ENCODE results near the gene SLC14A1. TPM values are rescaled to one million over a fixed set of nuclear protein-coding genes. Genes with fewer than 3 reads are reported as not detected.

The SLC14A1 gene
- total and polyA plus RNA-seq, 5 donors from 2014 or later: 7.8 to 35.1 (median 10.5) TPM

DNA sequence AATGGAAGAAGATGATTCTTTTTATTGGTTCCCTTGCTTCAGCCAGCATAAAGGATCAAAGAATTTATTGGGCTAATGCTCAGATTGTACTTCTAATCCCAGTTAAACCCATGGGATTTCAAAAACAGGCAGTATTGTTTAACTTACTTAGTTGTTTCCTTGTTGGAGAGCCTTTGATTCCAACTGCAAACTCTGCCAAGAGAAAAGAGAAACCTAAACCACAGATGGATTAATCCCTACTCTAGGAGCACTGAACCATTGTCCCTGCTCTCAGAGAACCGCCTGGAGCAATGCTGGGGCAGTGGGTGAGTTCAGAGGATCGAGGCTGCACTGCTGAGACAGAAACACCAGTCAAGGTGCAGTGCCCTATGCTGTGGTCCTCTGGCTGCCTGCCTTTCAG, 56.6 kb downstream of the SLC14A1 start:
- Histone ChIP-seq H3K36me3 (ENCODE audit: control insufficient read depth, insufficient read depth, low read length) (no peaks in the 10 kb centered on the region), H3K9me3 (ENCODE audit: control insufficient read depth in 2 of 2, low read length in 2 of 2) (no peaks in the 10 kb centered on the region), H3K4me1 (ENCODE audit: control insufficient read depth, insufficient read depth, low read length, poor library complexity, severe bottlenecking) (peaks cover 3% of the 10 kb centered on the region), H3K27me3 (ENCODE audit: control insufficient read depth, insufficient read depth, low read length) (peaks cover 2% of the 10 kb centered on the region), H3K4me3 (ENCODE audit: low read depth, low read length) (no peak overlapping the region), H3K27ac (ENCODE audit: insufficient read depth, low read length, poor library complexity, severe bottlenecking) (no peak overlapping the region)
- Mint-ChIP-seq H3K4me1 (peaks cover 0 to 13% (median 3%) of the 10 kb centered on the region in 4 donors), H3K36me3 (no peaks in the 10 kb centered on the region), H3K27me3 (peaks cover 36% of the 10 kb centered on the region), H3K27ac (no peak overlapping the region), H3K9me3 (peaks cover 0 to 2% (median 0%) of the 10 kb centered on the region in 7 donors), H3K4me3 (no peak overlapping the region)
- no peak for ATAC-seq (ENCODE audit: low read depth in 2 of 2)
- no peak for DNase-seq

GRCh38 chr18:45782662-45783061, 58.7 kb downstream of the SLC14A1 start:
- Mint-ChIP-seq H3K36me3 (no peaks in the 10 kb centered on the region), H3K27me3 (peaks cover 28% of the 10 kb centered on the region)
- H3K9me3 ChIP-seq (ENCODE audit: control insufficient read depth in 2 of 2, low read length in 2 of 2): no peaks in the 10 kb centered on the region

DNA sequence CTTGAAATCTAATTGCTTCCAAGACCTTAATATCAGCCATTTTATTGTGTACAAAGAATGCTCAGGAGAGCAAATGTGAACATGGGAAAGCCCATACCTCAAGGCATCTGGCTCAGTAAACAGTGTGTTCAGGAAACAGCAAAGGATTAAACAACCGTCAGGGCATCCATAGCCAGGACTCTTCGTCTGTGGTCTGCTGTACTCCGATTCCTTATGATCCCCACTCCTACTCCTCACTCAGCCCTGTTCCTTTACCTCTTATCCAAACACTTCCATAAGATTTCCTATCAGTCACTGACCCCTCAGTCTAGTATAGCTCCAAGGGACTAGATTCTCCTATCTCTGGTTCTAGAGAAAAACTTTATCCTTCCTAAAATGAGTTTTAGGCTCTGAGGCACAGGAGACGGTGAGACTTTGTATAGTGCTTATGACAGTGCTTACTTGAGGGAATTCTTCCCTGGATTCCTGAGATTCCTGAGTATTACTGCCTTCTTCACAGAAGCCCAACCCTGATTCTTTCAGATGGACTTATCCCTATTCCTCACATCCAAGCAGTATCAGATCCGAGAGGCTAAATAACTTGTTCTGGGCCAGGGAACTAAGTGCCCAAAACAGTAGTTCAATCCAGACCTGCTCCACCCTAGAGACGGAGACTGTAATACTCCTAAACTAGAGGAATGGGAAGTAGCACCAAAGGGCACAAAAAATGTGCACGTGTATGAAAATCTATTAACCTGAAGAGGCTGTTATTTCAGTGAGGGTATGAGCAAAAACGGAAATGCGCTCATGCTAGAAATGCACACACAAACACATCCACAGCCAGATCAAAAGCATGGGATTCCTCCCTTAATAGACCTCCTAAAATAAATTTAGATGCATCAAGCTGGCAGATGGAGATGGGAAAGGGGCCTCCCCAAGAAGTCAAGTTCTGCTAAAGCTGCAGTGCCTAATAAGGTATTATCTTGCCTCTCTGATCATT, 59.4 kb downstream of the SLC14A1 start:
- no peaks in the 10 kb centered on the region for H3K9me3 Mint-ChIP-seq
- no peaks in the 10 kb centered on the region for H3K36me3 ChIP-seq (ENCODE audit: control insufficient read depth, insufficient read depth, low read length)
- peaks cover 0 to 11% (median under 1%) of the 10 kb centered on the region in 4 donors for H3K4me1 Mint-ChIP-seq
- no peak overlapping the region for H3K4me3 ChIP-seq (ENCODE audit: low read depth, low read length)
- peaks cover 2% of the 10 kb centered on the region for H3K27me3 ChIP-seq (ENCODE audit: control insufficient read depth, insufficient read depth, low read length)
- no peak overlapping the region for H3K27ac ChIP-seq (ENCODE audit: insufficient read depth, low read length, poor library complexity, severe bottlenecking)
- H3K27me3 Mint-ChIP-seq: peaks cover 28% of the 10 kb centered on the region
- H3K9me3 ChIP-seq (ENCODE audit: control insufficient read depth in 2 of 2, low read length in 2 of 2): no peaks in the 10 kb centered on the region
- no peaks in the 10 kb centered on the region for H3K36me3 Mint-ChIP-seq
- DNase-seq: no peak
- ATAC-seq (ENCODE audit: low read depth in 2 of 2): no peak
- H3K27ac Mint-ChIP-seq: no peak overlapping the region
- no peak overlapping the region for H3K4me3 Mint-ChIP-seq
- H3K4me1 ChIP-seq (ENCODE audit: control insufficient read depth, insufficient read depth, low read length, poor library complexity, severe bottlenecking): no peaks in the 10 kb centered on the region

More at GRCh38 chr18:45782662-45783061, 58.7 kb downstream of the SLC14A1 start:
- no peak overlapping the region for H3K4me3 ChIP-seq (ENCODE audit: low read depth, low read length)
- no peak for DNase-seq
- Mint-ChIP-seq H3K4me3 (no peak overlapping the region), H3K4me1 (peaks cover 0 to 11% (median under 1%) of the 10 kb centered on the region in 4 donors), H3K27ac (no peak overlapping the region), H3K9me3 (no peaks in the 10 kb centered on the region)
- no peaks in the 10 kb centered on the region for H3K36me3 ChIP-seq (ENCODE audit: control insufficient read depth, insufficient read depth, low read length)
- no peak for ATAC-seq (ENCODE audit: low read depth in 2 of 2)
- no peaks in the 10 kb centered on the region for H3K4me1 ChIP-seq (ENCODE audit: control insufficient read depth, insufficient read depth, low read length, poor library complexity, severe bottlenecking)
- peaks cover 2% of the 10 kb centered on the region for H3K27me3 ChIP-seq (ENCODE audit: control insufficient read depth, insufficient read depth, low read length)
- H3K27ac ChIP-seq (ENCODE audit: insufficient read depth, low read length, poor library complexity, severe bottlenecking): no peak overlapping the region

- peaks cover 0 to 11% (median under 1%) of the 10 kb centered on the region in 4 donors for H3K4me1 Mint-ChIP-seq
- peaks cover 2% of the 10 kb centered on the region for H3K27me3 ChIP-seq (ENCODE audit: control insufficient read depth, insufficient read depth, low read length)
- no peaks in the 10 kb centered on the region for H3K36me3 Mint-ChIP-seq
- no peak overlapping the region for H3K4me3 ChIP-seq (ENCODE audit: low read depth, low read length)
- H3K4me1 ChIP-seq (ENCODE audit: control insufficient read depth, insufficient read depth, low read length, poor library complexity, severe bottlenecking): no peaks in the 10 kb centered on the region
- peak in 1 of 3 donors; percentile 40 for DNase-seq
- peak overlapping the region in 2 of 4 donors; percentile 31 to 41 for H3K4me3 Mint-ChIP-seq
- H3K27ac ChIP-seq (ENCODE audit: insufficient read depth, low read length, poor library complexity, severe bottlenecking): no peak overlapping the region
- no peak for ATAC-seq (ENCODE audit: low read depth in 2 of 2)
- no peaks in the 10 kb centered on the region for H3K9me3 Mint-ChIP-seq
- H3K27ac Mint-ChIP-seq: no peak overlapping the region
- no peaks in the 10 kb centered on the region for H3K9me3 ChIP-seq (ENCODE audit: control insufficient read depth in 2 of 2, low read length in 2 of 2)
- H3K27me3 Mint-ChIP-seq: peaks cover 26% of the 10 kb centered on the region
- no peaks in the 10 kb centered on the region for H3K36me3 ChIP-seq (ENCODE audit: control insufficient read depth, insufficient read depth, low read length)
Measured at GRCh38 chr18:45785134-45785533, 61.2 kb downstream of the SLC14A1 start.

GRCh38 chr18:45786941-45787340, 63.0 kb downstream of the SLC14A1 start:
- peaks cover 15% of the 10 kb centered on the region for H3K27me3 Mint-ChIP-seq

DNA sequence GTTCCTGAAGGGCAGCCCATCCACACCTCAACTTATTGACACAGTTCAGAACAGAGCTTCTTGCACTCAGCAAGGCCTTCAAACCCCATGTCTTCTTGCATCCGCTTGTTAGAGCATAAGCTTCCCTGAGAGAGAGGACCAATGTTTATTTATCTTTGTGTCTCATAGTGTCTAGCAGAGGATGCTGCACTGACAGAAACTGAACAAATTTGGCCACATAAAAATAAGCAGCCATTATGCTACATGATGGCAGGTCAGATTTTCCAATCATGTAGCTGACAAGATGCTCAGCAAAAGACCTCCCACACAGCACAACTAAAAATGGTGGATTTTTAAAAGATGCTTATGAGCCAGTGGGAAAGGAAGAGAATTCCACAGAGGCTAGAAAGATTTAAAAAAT, 63.4 kb downstream of the SLC14A1 start:
- Mint-ChIP-seq H3K4me1 (peaks cover 0 to 11% (median under 1%) of the 10 kb centered on the region in 4 donors), H3K36me3 (no peaks in the 10 kb centered on the region), H3K9me3 (peaks cover 0 to 3% (median 0%) of the 10 kb centered on the region in 7 donors), H3K27ac (no peak overlapping the region), H3K27me3 (peaks cover 15% of the 10 kb centered on the region), H3K4me3 (no peak overlapping the region)
- H3K4me3 ChIP-seq (ENCODE audit: low read depth, low read length): no peak overlapping the region
- no peak for DNase-seq
- no peaks in the 10 kb centered on the region for H3K4me1 ChIP-seq (ENCODE audit: control insufficient read depth, insufficient read depth, low read length, poor library complexity, severe bottlenecking)
- H3K27me3 ChIP-seq (ENCODE audit: control insufficient read depth, insufficient read depth, low read length): no peaks in the 10 kb centered on the region
- no peak overlapping the region for H3K27ac ChIP-seq (ENCODE audit: insufficient read depth, low read length, poor library complexity, severe bottlenecking)
- no peaks in the 10 kb centered on the region for H3K36me3 ChIP-seq (ENCODE audit: control insufficient read depth, insufficient read depth, low read length)
- ATAC-seq (ENCODE audit: low read depth in 2 of 2): no peak
- no peaks in the 10 kb centered on the region for H3K9me3 ChIP-seq (ENCODE audit: control insufficient read depth in 2 of 2, low read length in 2 of 2)

More at GRCh38 chr18:45786941-45787340, 63.0 kb downstream of the SLC14A1 start:
- Histone ChIP-seq H3K27me3 (ENCODE audit: control insufficient read depth, insufficient read depth, low read length) (peaks cover 2% of the 10 kb centered on the region), H3K36me3 (ENCODE audit: control insufficient read depth, insufficient read depth, low read length) (no peaks in the 10 kb centered on the region), H3K4me1 (ENCODE audit: control insufficient read depth, insufficient read depth, low read length, poor library complexity, severe bottlenecking) (no peaks in the 10 kb centered on the region), H3K27ac (ENCODE audit: insufficient read depth, low read length, poor library complexity, severe bottlenecking) (no peak overlapping the region), H3K4me3 (ENCODE audit: low read depth, low read length) (no peak overlapping the region), H3K9me3 (ENCODE audit: control insufficient read depth in 2 of 2, low read length in 2 of 2) (no peaks in the 10 kb centered on the region)
- Mint-ChIP-seq H3K9me3 (peaks cover 0 to 2% (median 0%) of the 10 kb centered on the region in 7 donors), H3K4me3 (no peak overlapping the region), H3K27ac (no peak overlapping the region), H3K36me3 (no peaks in the 10 kb centered on the region), H3K4me1 (peaks cover 0 to 11% (median under 1%) of the 10 kb centered on the region in 4 donors)
- no peak for DNase-seq
- no peak for ATAC-seq (ENCODE audit: low read depth in 2 of 2)

DNA sequence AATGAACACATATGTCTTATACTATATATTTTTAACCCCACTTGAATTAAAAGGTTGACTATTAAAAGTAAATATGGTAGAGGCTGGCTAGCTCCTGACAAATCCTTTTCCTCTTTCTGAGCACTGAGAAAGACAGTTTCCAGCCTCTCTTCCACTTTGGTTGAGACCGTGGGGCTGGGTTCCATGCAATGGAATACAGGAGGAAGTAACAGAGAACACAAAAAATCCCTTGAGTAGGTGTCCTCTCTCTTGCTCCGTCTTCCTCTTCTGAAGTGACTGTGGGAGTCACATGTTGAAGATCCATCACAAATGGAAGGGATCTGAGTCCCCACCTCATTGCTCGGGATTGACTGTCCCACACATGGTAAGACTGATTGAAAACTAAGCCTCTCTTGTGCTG, 64.9 kb downstream of the SLC14A1 start:
- Histone ChIP-seq H3K27me3 (ENCODE audit: control insufficient read depth, insufficient read depth, low read length) (no peaks in the 10 kb centered on the region), H3K4me3 (ENCODE audit: low read depth, low read length) (no peak overlapping the region), H3K4me1 (ENCODE audit: control insufficient read depth, insufficient read depth, low read length, poor library complexity, severe bottlenecking) (no peaks in the 10 kb centered on the region), H3K9me3 (ENCODE audit: control insufficient read depth in 2 of 2, low read length in 2 of 2) (no peaks in the 10 kb centered on the region), H3K36me3 (ENCODE audit: control insufficient read depth, insufficient read depth, low read length) (no peaks in the 10 kb centered on the region), H3K27ac (ENCODE audit: insufficient read depth, low read length, poor library complexity, severe bottlenecking) (no peak overlapping the region)
- H3K27ac Mint-ChIP-seq: no peak overlapping the region
- H3K36me3 Mint-ChIP-seq: no peaks in the 10 kb centered on the region
- peaks cover 0 to 4% (median 1%) of the 10 kb centered on the region in 7 donors for H3K9me3 Mint-ChIP-seq
- ATAC-seq (ENCODE audit: low read depth in 2 of 2) (no peak), DNase-seq (no peak)
- H3K27me3 Mint-ChIP-seq: peaks cover 19% of the 10 kb centered on the region
- H3K4me3 Mint-ChIP-seq: no peak overlapping the region
- peaks cover 0 to 11% (median 0%) of the 10 kb centered on the region in 4 donors for H3K4me1 Mint-ChIP-seq

Measured in CD4-positive, CD25-positive, alpha-beta regulatory T cell (primary cell).